ENCODE data around the gene AFAP1. TPM values are rescaled to one million over a fixed set of nuclear protein-coding genes. Genes with fewer than 3 reads are reported as not detected.
A peak's percentile ranks its signal among the peaks of the same experiment; 100 is the strongest.

The AFAP1 gene
- total and polyA plus RNA-seq, 2 donors (not counting 3 experiments of a cell fraction or from before 2014, with no cell fraction given), result 32.3 to 103 TPM

DNA sequence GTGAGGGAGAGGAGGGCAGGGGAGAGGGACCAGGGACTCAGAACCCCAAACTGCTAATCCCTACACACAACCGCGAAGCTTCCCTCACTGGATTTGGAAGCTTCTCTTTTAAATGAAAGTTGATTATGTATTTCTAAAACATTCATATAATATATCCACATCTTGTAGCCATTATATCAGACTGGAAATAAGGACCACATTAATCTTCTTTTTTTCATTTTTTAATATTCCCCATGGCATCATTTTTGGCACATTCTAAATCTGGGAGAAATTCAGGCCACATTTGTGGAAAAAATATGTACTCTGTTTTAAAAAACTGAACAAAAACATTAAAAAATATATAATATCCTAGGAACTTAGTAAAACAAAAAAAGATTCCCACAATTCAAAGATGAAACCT is 97.8 kb downstream of the AFAP1 start:
- Histone ChIP-seq H4K20me1 (replicated peaks; ENCODE audit: control insufficient read depth, extremely low read depth, insufficient read depth, low read length) (no peaks in the 10 kb centered on the region), H3K4me1 (ENCODE audit: control insufficient read depth, extremely low read depth, insufficient read depth, low read length) (peaks cover 60% of the 10 kb centered on the region), H3K27ac (ENCODE audit: insufficient read depth, low read depth, low read length) (peak overlapping the region; percentile 98), H3K9me1 (replicated peaks; ENCODE audit: control insufficient read depth, extremely low read depth, insufficient read depth, low read length) (no peaks in the 10 kb centered on the region), H3K9me3 (replicated peaks; ENCODE audit: control insufficient read depth, insufficient read depth, low read length) (no peaks in the 10 kb centered on the region), H3K9ac (replicated peaks; ENCODE audit: extremely low read depth, insufficient read depth, low read length) (peak overlapping the region; percentile 84), H3K79me2 (ENCODE audit: control insufficient read depth, insufficient read depth, low read length) (peaks cover 68% of the 10 kb centered on the region), H3K4me2 (ENCODE audit: insufficient read depth, low read length) (peak overlapping the region; percentile 58), H3K36me3 (ENCODE audit: control insufficient read depth in 2 of 2, extremely low read depth in 1 of 2, insufficient read depth in 2 of 2, low read length in 2 of 2) (peaks cover 10 to 13% of the 10 kb centered on the region in 2 experiments), H3K27me3 (ENCODE audit: control insufficient read depth in 2 of 2, insufficient read depth in 2 of 2, low read length in 2 of 2) (no peaks in the 10 kb centered on the region), H2AFZ (ENCODE audit: low read depth, low read length) (no peak overlapping the region), H3K4me3 (replicated peaks in 1 of 3; ENCODE audit: insufficient read depth in 1 of 3, low read depth in 1 of 3, low read length in 3 of 3) (no peak overlapping the region)
- intact Hi-C loops (cut with micrococcal nuclease) (no loop called here), dilution Hi-C loops (cut with MboI; ENCODE audit: extremely low pct_ligation_motif_present, low sequenced_read_pairs) (no loop called here)
- BruUV-seq (replicated peaks), result no TSS peak
- ChIA-PET CTCF (interaction anchor here (0.7 to 5.7 kb wide), 8 partner anchors 10 to 126 kb away, joined by 3 to 212 read pairs (median 3); no protein-coding TSS in a partner anchor), POLR2A (interaction anchor here (0.5 to 2.0 kb wide), 2 partner anchors 14 to 37 kb away, joined by 5 to 10 read pairs; no protein-coding TSS in a partner anchor)
- no peak for TF ChIP-seq FOS (IDR thresholded peaks at IDR 0.05; ENCODE audit: borderline replicate concordance, insufficient read depth, low read length)
- TF ChIP-seq, protein P1, sequence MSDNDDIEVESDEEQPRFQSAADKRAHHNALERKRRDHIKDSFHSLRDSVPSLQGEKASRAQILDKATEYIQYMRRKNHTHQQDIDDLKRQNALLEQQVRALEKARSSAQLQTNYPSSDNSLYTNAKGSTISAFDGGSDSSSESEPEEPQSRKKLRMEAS (IDR thresholded peaks at IDR 0.05; ENCODE audit: insufficient read depth, insufficient read length), result no peak
- no peak for TF ChIP-seq GATA2 (IDR thresholded peaks at IDR 0.05; ENCODE audit: insufficient read depth, insufficient read length, low read depth, low read length)
- TF ChIP-seq MYC (IDR thresholded peaks at IDR 0.05; ENCODE audit: low read depth, low read length), result no peak
- TF ChIP-seq POLR2A (IDR thresholded peaks at IDR 0.05; ENCODE audit: low read depth, low read length), result no peak
- TF ChIP-seq POLR2AphosphoS5 (IDR thresholded peaks at IDR 0.05; ENCODE audit: insufficient read depth, low read depth, low read length), result no peak
- TF ChIP-seq EZH2 (IDR thresholded peaks at IDR 0.05; ENCODE audit: borderline replicate concordance, low read depth, low read length, severe bottlenecking), result no peak
- no peak for TF ChIP-seq JUN (IDR thresholded peaks at IDR 0.05; ENCODE audit: borderline replicate concordance, insufficient read depth, insufficient read length, low read depth)
- TF ChIP-seq, protein P2, sequence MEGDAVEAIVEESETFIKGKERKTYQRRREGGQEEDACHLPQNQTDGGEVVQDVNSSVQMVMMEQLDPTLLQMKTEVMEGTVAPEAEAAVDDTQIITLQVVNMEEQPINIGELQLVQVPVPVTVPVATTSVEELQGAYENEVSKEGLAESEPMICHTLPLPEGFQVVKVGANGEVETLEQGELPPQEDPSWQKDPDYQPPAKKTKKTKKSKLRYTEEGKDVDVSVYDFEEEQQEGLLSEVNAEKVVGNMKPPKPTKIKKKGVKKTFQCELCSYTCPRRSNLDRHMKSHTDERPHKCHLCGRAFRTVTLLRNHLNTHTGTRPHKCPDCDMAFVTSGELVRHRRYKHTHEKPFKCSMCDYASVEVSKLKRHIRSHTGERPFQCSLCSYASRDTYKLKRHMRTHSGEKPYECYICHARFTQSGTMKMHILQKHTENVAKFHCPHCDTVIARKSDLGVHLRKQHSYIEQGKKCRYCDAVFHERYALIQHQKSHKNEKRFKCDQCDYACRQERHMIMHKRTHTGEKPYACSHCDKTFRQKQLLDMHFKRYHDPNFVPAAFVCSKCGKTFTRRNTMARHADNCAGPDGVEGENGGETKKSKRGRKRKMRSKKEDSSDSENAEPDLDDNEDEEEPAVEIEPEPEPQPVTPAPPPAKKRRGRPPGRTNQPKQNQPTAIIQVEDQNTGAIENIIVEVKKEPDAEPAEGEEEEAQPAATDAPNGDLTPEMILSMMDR (IDR thresholded peaks at IDR 0.05; ENCODE audit: extremely low read depth in 1 of 2, insufficient read depth in 1 of 2, low read depth in 1 of 2, low read length in 2 of 2), result no peak
- DNase-seq (ENCODE audit: low read depth, low spot score) (no peak), FAIRE-seq (no peak)
